B cell (primary cell): Measurements from ENCODE around the gene HERC2. TPM values are rescaled to one million over a fixed set of nuclear protein-coding genes. Genes with fewer than 3 reads are reported as not detected.

Experiments used
- ATAC-seq: fragments of 200-7000 bp; cut with Tn5 transposase; one replicate; pipeline ENCODE4 v1.10.0; 2021; ENCODE audit warnings: low read depth, mild to moderate bottlenecking, moderate number of reproducible peaks, moderate library complexity
- CTCF ChIA-PET: fragments of 350-600 bp; sonication (Branson Sonifier 250); formaldehyde crosslinking; loops from one replicate; lab custom pipeline; 2021; ENCODE audit warnings: antibody characterized with exemption, inconsistent platforms; lab: Charles Lee
- POLR2A ChIA-PET: fragments of 350-600 bp; sonication (Branson Sonifier 250); formaldehyde crosslinking; loops from one replicate; lab custom pipeline; 2021; ENCODE audit warnings: antibody characterized with exemption; lab: Charles Lee
- DNase-seq: peaks from one replicate; pipeline ENCODE4 v3.0.0; 2013
- H2AFZ ChIP-seq: 2 replicates; pipeline ENCODE4 v1.6.1; 2012; ENCODE audit warnings: mild to moderate bottlenecking, low read depth, low read length; ENCODE audit not compliant: insufficient read depth, poor library complexity, severe bottlenecking
- H3K27ac ChIP-seq, 2 donors: 1 replicate in 1 of 2; 2 replicates in 1 of 2; pipeline ENCODE4 v1.5.1; 2012 to 2013; ENCODE audit warnings: low read length in 2 of 2, mild to moderate bottlenecking in 2 of 2, moderate library complexity in 1 of 2
- H3K27me3 ChIP-seq, 4 experiments: fragments of 200-600 bp in 1 of 4; sonication (generic) in 1 of 4; replicated peaks in 1 of 4; 1 replicate in 2 of 4; 2 replicates in 2 of 4; pipeline versions ENCODE4 v1.6.1 to v1.7.0; 2013 to 2016; ENCODE audit warnings: low read length in 3 of 4, mild to moderate bottlenecking in 2 of 4, mixed read lengths in 1 of 4, moderate library complexity in 1 of 4; ENCODE audit not compliant: insufficient read depth in 4 of 4, control insufficient read depth in 3 of 4; ENCODE audit errors: control extremely low read depth in 1 of 4
- H3K36me3 ChIP-seq, 2 experiments: replicated peaks in 1 of 2; 1 replicate in 1 of 2; 2 replicates in 1 of 2; pipeline versions ENCODE4 v1.6.1 to v1.7.1; 2013; ENCODE audit warnings: low read length in 1 of 2; ENCODE audit not compliant: insufficient read depth in 2 of 2, control insufficient read depth in 1 of 2; ENCODE audit errors: control extremely low read depth in 1 of 2, extremely low read depth in 1 of 2
- H3K4me1 ChIP-seq, 2 donors: fragments of 200-600 bp in 1 of 2; sonication (generic) in 1 of 2; 1 replicate in 1 of 2; 2 replicates in 1 of 2; pipeline versions ENCODE4 v1.5.1 to v1.6.1; 2013 to 2017; ENCODE audit warnings: low read length in 2 of 2; ENCODE audit not compliant: control insufficient read depth in 2 of 2, insufficient read depth in 2 of 2
- H3K4me2 ChIP-seq: replicated peaks from 2 replicates; pipeline ENCODE3; 2012; ENCODE audit warnings: mild to moderate bottlenecking, low read depth, low read length; ENCODE audit not compliant: poor library complexity, severe bottlenecking
- H3K4me3 ChIP-seq, 5 experiments: fragments of 200-600 bp in 1 of 5; sonication (generic) in 1 of 5; 1 replicate in 3 of 5; 2 replicates in 2 of 5; pipeline versions ENCODE4 v1.5.1 to v1.7.0; 2011 to 2016; ENCODE audit warnings: low read length in 4 of 5, mild to moderate bottlenecking in 4 of 5, low read depth in 2 of 5, control low read depth in 1 of 5, moderate library complexity in 1 of 5; ENCODE audit not compliant: insufficient read depth in 1 of 5; ENCODE audit errors: control extremely low read depth in 1 of 5, extremely low read depth in 1 of 5
- H3K79me2 ChIP-seq: fragments of 200-600 bp; sonication (generic); one replicate; pipeline ENCODE4 v1.6.0; 2016; ENCODE audit warnings: low read length; ENCODE audit not compliant: control insufficient read depth, insufficient read depth
- H3K9ac ChIP-seq: fragments of 200-600 bp; sonication (generic); 2 replicates; pipeline ENCODE4 v1.6.1; 2017; ENCODE audit warnings: mild to moderate bottlenecking, low read length, moderate library complexity
- H3K9me3 ChIP-seq, 3 donors: one replicate each; pipeline versions ENCODE4 v1.6.1 to v1.7.1; 2013; ENCODE audit warnings: low read length in 2 of 3; ENCODE audit not compliant: control insufficient read depth in 2 of 3, insufficient read depth in 1 of 3; ENCODE audit errors: control extremely low read depth in 1 of 3
- H4K20me1 ChIP-seq: 2 replicates; pipeline ENCODE4 v1.6.0; 2012; ENCODE audit warnings: mild to moderate bottlenecking, low read length; ENCODE audit not compliant: insufficient read depth, control insufficient read depth, poor library complexity, severe bottlenecking
- H3K27ac Mint-ChIP-seq: one replicate; pipeline ENCODE4 v1.8.0; 2021; ENCODE audit warnings: mixed read lengths
- H3K27me3 Mint-ChIP-seq: one replicate; pipeline ENCODE4 v1.8.0; 2021; ENCODE audit warnings: mixed read lengths
- H3K4me1 Mint-ChIP-seq: one replicate; pipeline ENCODE4 v1.8.0; 2021; ENCODE audit warnings: mixed read lengths
- H3K4me3 Mint-ChIP-seq: one replicate; pipeline ENCODE4 v1.8.0; 2021; ENCODE audit warnings: mixed read lengths
- H3K9me3 Mint-ChIP-seq: one replicate; pipeline ENCODE4 v1.8.0; 2022; ENCODE audit warnings: mixed read lengths; ENCODE audit not compliant: insufficient read depth
- EZH2 ChIP-seq: IDR thresholded peaks from 2 replicates; pipeline ENCODE4 v1.6.1; 2012; ENCODE audit warnings: borderline replicate concordance, low read depth, mild to moderate bottlenecking, moderate library complexity, low read length; ENCODE audit not compliant: insufficient read depth, poor library complexity, severe bottlenecking
- WGBS: methylation state at CpG from one replicate; pipeline ENCODE4 v1.1.5; 2013; ENCODE audit warnings: missing lambda C conversion rate; ENCODE audit not compliant: insufficient coverage; 5-methylcytosine and 5-hydroxymethylcytosine counted together
- intact Hi-C: fragments of 100-400 bp; cut with micrococcal nuclease; formaldehyde crosslinking; loops from one replicate; pipeline ENCODE4 v1.10.0; 2022
- polyA plus RNA-seq: library from polyadenylated mRNA; depleted of rRNA; stranded (reverse); fragments of >200 nt; gene quantifications from 2 replicates; pipeline ENCODE4 v1.2.3, GENCODE V29; 2012
- total RNA-seq, 2 donors: library from RNA; stranded (reverse); fragments of 120-200 nt in 1 of 2; gene quantifications; 1 replicate in 1 of 2; 2 replicates in 1 of 2; pipeline versions ENCODE4 v1.2.3 to v1.2.4, GENCODE V29; 2013 to 2022
- TF ChIP-seq, protein P1 (sequence below): fragments of 200-600 bp; IDR thresholded peaks from one replicate; pipeline ENCODE4 v1.8.0; 2022; ENCODE audit warnings: antibody characterized with exemption, mild to moderate bottlenecking

Gene HERC2
- total and polyA plus RNA-seq, 2 donors (not counting 1 experiment from before 2014, with no cell fraction given) = 31.0 to 52.7 TPM

GRCh38 chr15:28120359-28120640, 201.7 kb downstream of the HERC2 start:
- Histone ChIP-seq H3K9me3 (no peaks in the 10 kb centered on the region), H3K9ac (no peak overlapping the region), H3K27me3 (no peaks in the 10 kb centered on the region), H3K36me3 (peaks cover 12 to 46% of the 10 kb centered on the region in 2 experiments), H4K20me1 (no peaks in the 10 kb centered on the region), H3K79me2 (no peaks in the 10 kb centered on the region), H3K4me1 (no peaks in the 10 kb centered on the region), H3K4me2 (no peak overlapping the region), H2AFZ (no peak overlapping the region), H3K4me3 (no peak overlapping the region), H3K27ac (no peak overlapping the region)
- TF ChIP-seq EZH2 = no peak
- TF ChIP-seq, protein P1, sequence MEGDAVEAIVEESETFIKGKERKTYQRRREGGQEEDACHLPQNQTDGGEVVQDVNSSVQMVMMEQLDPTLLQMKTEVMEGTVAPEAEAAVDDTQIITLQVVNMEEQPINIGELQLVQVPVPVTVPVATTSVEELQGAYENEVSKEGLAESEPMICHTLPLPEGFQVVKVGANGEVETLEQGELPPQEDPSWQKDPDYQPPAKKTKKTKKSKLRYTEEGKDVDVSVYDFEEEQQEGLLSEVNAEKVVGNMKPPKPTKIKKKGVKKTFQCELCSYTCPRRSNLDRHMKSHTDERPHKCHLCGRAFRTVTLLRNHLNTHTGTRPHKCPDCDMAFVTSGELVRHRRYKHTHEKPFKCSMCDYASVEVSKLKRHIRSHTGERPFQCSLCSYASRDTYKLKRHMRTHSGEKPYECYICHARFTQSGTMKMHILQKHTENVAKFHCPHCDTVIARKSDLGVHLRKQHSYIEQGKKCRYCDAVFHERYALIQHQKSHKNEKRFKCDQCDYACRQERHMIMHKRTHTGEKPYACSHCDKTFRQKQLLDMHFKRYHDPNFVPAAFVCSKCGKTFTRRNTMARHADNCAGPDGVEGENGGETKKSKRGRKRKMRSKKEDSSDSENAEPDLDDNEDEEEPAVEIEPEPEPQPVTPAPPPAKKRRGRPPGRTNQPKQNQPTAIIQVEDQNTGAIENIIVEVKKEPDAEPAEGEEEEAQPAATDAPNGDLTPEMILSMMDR = no peak
- WGBS = 100% methylated on average over 1 of the region's 4 CpGs
- CTCF ChIA-PET = no interaction called here
- intact Hi-C loops = no loop called here
- H3K27me3 Mint-ChIP-seq = no peaks in the 10 kb centered on the region
- DNase-seq (no peak), ATAC-seq (no peak)
- H3K4me3 Mint-ChIP-seq = no peak overlapping the region
- POLR2A ChIA-PET = no interaction called here
- no peaks in the 10 kb centered on the region for H3K4me1 Mint-ChIP-seq
- no peaks in the 10 kb centered on the region for H3K9me3 Mint-ChIP-seq
- H3K27ac Mint-ChIP-seq = no peak overlapping the region

- ATAC-seq = no peak
- Histone ChIP-seq H3K9ac (no peak overlapping the region), H3K4me2 (no peak overlapping the region), H3K27ac (no peak overlapping the region), H3K9me3 (no peaks in the 10 kb centered on the region), H3K4me3 (no peak overlapping the region), H3K79me2 (no peaks in the 10 kb centered on the region), H3K27me3 (no peaks in the 10 kb centered on the region), H3K4me1 (no peaks in the 10 kb centered on the region), H4K20me1 (no peaks in the 10 kb centered on the region), H3K36me3 (peaks cover 12 to 55% of the 10 kb centered on the region in 2 experiments), H2AFZ (no peak overlapping the region)
- no peak for DNase-seq
- no peak overlapping the region for H3K4me3 Mint-ChIP-seq
- ChIA-PET CTCF (no interaction called here), POLR2A (no interaction called here)
- no peaks in the 10 kb centered on the region for H3K27me3 Mint-ChIP-seq
- intact Hi-C loops = no loop called here
- 98% methylated on average over 9 of the region's 10 CpGs for WGBS
- no peaks in the 10 kb centered on the region for H3K9me3 Mint-ChIP-seq
- TF ChIP-seq EZH2 = no peak
- TF ChIP-seq, protein P1 = no peak
- no peak overlapping the region for H3K27ac Mint-ChIP-seq
- no peaks in the 10 kb centered on the region for H3K4me1 Mint-ChIP-seq
These were observed 203.4 kb downstream of the HERC2 start for GRCh38 chr15:28118531-28118930.
